Measurements from ENCODE around the gene OR2H2.

GRCh38 chr6:29603456-29603855 lies 18.5 kb downstream of the OR2H2 start:
- TF ChIP-seq CTCF (IDR thresholded peaks at IDR 0.05; ENCODE audit: low read depth, low read length, poor library complexity, severe bottlenecking) (no peak), EZH2phosphoT487 (IDR thresholded peaks at IDR 0.05; ENCODE audit: borderline replicate concordance, low read length) (no peak)
